Mesenchymal stem cell (in vitro differentiated cells and primary cell): Measurements from ENCODE around the gene MYRF.
A peak's percentile ranks its signal among the peaks of the same experiment; 100 is the strongest.

Source experiments
- DNase-seq: peaks from one replicate; pipeline ENCODE4 v3.0.0-alpha.2; 2013
- H2AFZ ChIP-seq: one replicate; pipeline ENCODE4 v1.6.1; 2013; ENCODE audit warnings: low read depth, mild to moderate bottlenecking, control low read depth, inconsistent platforms, low read length, moderate library complexity
- H2AK5ac ChIP-seq: 2 replicates; pipeline ENCODE4 v1.6.1; 2013; ENCODE audit warnings: low read length, moderate library complexity, mild to moderate bottlenecking, inconsistent platforms; ENCODE audit not compliant: severe bottlenecking
- H2BK120ac ChIP-seq: one replicate; pipeline ENCODE4 v1.6.1; 2013; ENCODE audit warnings: low read depth, mild to moderate bottlenecking, inconsistent platforms, low read length, moderate library complexity
- H2BK12ac ChIP-seq, 2 experiments: one replicate each; pipeline ENCODE4 v1.6.1; 2013; ENCODE audit warnings: inconsistent platforms in 2 of 2, low read length in 2 of 2, mild to moderate bottlenecking in 2 of 2, moderate library complexity in 2 of 2, control low read depth in 1 of 2
- H2BK15ac ChIP-seq: one replicate; pipeline ENCODE4 v1.6.1; 2013; ENCODE audit warnings: mild to moderate bottlenecking, low read depth, inconsistent platforms; ENCODE audit not compliant: poor library complexity, severe bottlenecking
- H2BK5ac ChIP-seq: 2 replicates; pipeline ENCODE4 v1.6.1; 2013; ENCODE audit warnings: low read depth, mild to moderate bottlenecking, low read length, control low read depth, inconsistent platforms; ENCODE audit not compliant: poor library complexity, severe bottlenecking
- H3K14ac ChIP-seq, 2 experiments: one replicate each; pipeline ENCODE4 v1.6.1; 2013; ENCODE audit warnings: inconsistent platforms in 2 of 2, low read length in 2 of 2, control low read depth in 1 of 2, mild to moderate bottlenecking in 1 of 2, moderate library complexity in 1 of 2
- H3K18ac ChIP-seq, 2 experiments: one replicate each; pipeline ENCODE4 v1.6.1; 2013; ENCODE audit warnings: inconsistent platforms in 2 of 2, low read length in 2 of 2, control low read depth in 1 of 2, low read depth in 1 of 2, mild to moderate bottlenecking in 1 of 2
- H3K23ac ChIP-seq, 2 experiments: one replicate each; pipeline ENCODE4 v1.6.1; 2013; ENCODE audit warnings: inconsistent platforms in 2 of 2, low read length in 2 of 2, mild to moderate bottlenecking in 2 of 2, moderate library complexity in 2 of 2, control low read depth in 1 of 2
- H3K27ac ChIP-seq: 2 replicates; pipeline ENCODE4 v1.5.1; 2013; ENCODE audit warnings: mild to moderate bottlenecking, moderate library complexity, low read length, control low read depth, inconsistent platforms; ENCODE audit not compliant: poor library complexity, severe bottlenecking
- H3K27me3 ChIP-seq, 2 experiments: 2 replicates each; pipeline versions ENCODE4 v1.6.1 to v1.7.0; 2013; ENCODE audit warnings: low read length in 2 of 2, mild to moderate bottlenecking in 2 of 2, moderate library complexity in 2 of 2, control low read depth in 1 of 2, inconsistent platforms in 1 of 2; ENCODE audit not compliant: control insufficient read depth in 1 of 2, insufficient read depth in 1 of 2
- H3K36me3 ChIP-seq, 2 experiments: 2 replicates each; pipeline versions ENCODE4 v1.6.1 to v1.7.0; 2013; ENCODE audit warnings: low read length in 2 of 2, control low read depth in 1 of 2, inconsistent platforms in 1 of 2, low read depth in 1 of 2, mild to moderate bottlenecking in 1 of 2; ENCODE audit not compliant: insufficient read depth in 2 of 2, control insufficient read depth in 1 of 2
- H3K4ac ChIP-seq, 2 experiments: one replicate each; pipeline ENCODE4 v1.6.1; 2013; ENCODE audit warnings: inconsistent platforms in 2 of 2, low read length in 2 of 2, mild to moderate bottlenecking in 2 of 2, moderate library complexity in 2 of 2, control low read depth in 1 of 2, low read depth in 1 of 2
- H3K4me1 ChIP-seq: 2 replicates; pipeline ENCODE4 v1.6.1; 2013; ENCODE audit warnings: low read depth, low read length, control low read depth; ENCODE audit not compliant: control insufficient read depth, insufficient read depth
- H3K4me2 ChIP-seq: 2 replicates; pipeline ENCODE4 v1.6.1; 2013; ENCODE audit warnings: low read length, mild to moderate bottlenecking, inconsistent platforms; ENCODE audit not compliant: poor library complexity, severe bottlenecking
- H3K4me3 ChIP-seq, 2 experiments: 2 replicates each; pipeline versions ENCODE4 v1.5.1 to v1.7.0; 2013; ENCODE audit warnings: low read length in 2 of 2, mild to moderate bottlenecking in 2 of 2, control low read depth in 1 of 2, low read depth in 1 of 2; ENCODE audit not compliant: insufficient read depth in 1 of 2
- H3K79me1 ChIP-seq: replicated peaks from 2 replicates; pipeline ENCODE4 v1.6.1; 2013; ENCODE audit warnings: mild to moderate bottlenecking, control low read depth, low read length, inconsistent platforms; ENCODE audit not compliant: poor library complexity, severe bottlenecking
- H3K9ac ChIP-seq: 2 replicates; pipeline ENCODE4 v1.7.0; 2013; ENCODE audit warnings: mild to moderate bottlenecking, low read length, moderate library complexity
- H3K9me3 ChIP-seq: 2 replicates; pipeline ENCODE4 v1.7.0; 2013; ENCODE audit warnings: mild to moderate bottlenecking, low read length; ENCODE audit not compliant: control insufficient read depth
- H4K8ac ChIP-seq: one replicate; pipeline ENCODE4 v1.6.1; 2013; ENCODE audit warnings: inconsistent platforms, mild to moderate bottlenecking, low read length, moderate library complexity
- H4K91ac ChIP-seq: one replicate; pipeline ENCODE4 v1.6.1; 2013; ENCODE audit warnings: mild to moderate bottlenecking, low read length, inconsistent platforms
- WGBS: methylation state at CpG from one replicate; pipeline ENCODE4 v1.1.7; 2013; ENCODE audit warnings: mixed read lengths; 5-methylcytosine and 5-hydroxymethylcytosine counted together

MYRF gene

GRCh38 chr11:61754534-61755482 is 2.4 kb downstream of the MYRF start:
- Histone ChIP-seq H3K9me3 (no peaks in the 10 kb centered on the region), H3K4me1 (peaks cover 61% of the 10 kb centered on the region), H3K4me3 (no peak overlapping the region), H2AFZ (no peak overlapping the region), H3K4ac (peak overlapping the region; percentile 24 to 29), H2BK12ac (peak overlapping the region; percentile 59 to 64), H3K4me2 (peak overlapping the region; percentile 24), H3K14ac (peak overlapping the region in 1 of 2 experiments; percentile 13), H3K18ac (peak overlapping the region; percentile 55 to 82), H4K91ac (peak overlapping the region; percentile 67), H2BK5ac (no peak overlapping the region), H3K9ac (no peak overlapping the region), H2BK120ac (no peak overlapping the region), H2AK5ac (peak overlapping the region; percentile 85), H3K36me3 (peaks cover 0 to 9% of the 10 kb centered on the region in 2 experiments), H3K79me1 (peaks cover 30% of the 10 kb centered on the region), H4K8ac (peak overlapping the region; percentile 41), H3K27me3 (peaks cover 0 to 32% of the 10 kb centered on the region in 2 experiments), H3K27ac (no peak overlapping the region), H2BK15ac (peak overlapping the region; percentile 63), H3K23ac (no peak overlapping the region)
- peak; percentile 82 for DNase-seq
- 66% methylated on average over 31 of the region's 31 CpGs for WGBS

GRCh38 chr11:61756147-61756451 is 3.7 kb downstream of the MYRF start:
- Histone ChIP-seq H2BK12ac (peak overlapping the region; percentile 44 to 66), H3K36me3 (peaks cover 0 to 12% of the 10 kb centered on the region in 2 experiments), H3K27ac (peak overlapping the region; percentile 11), H3K18ac (peak overlapping the region; percentile 63 to 76), H2BK5ac (no peak overlapping the region), H4K91ac (peak overlapping the region; percentile 59), H4K8ac (peak overlapping the region; percentile 81), H3K9me3 (no peaks in the 10 kb centered on the region), H3K9ac (no peak overlapping the region), H3K79me1 (peaks cover 32% of the 10 kb centered on the region), H2BK15ac (peak overlapping the region; percentile 63), H3K4me3 (no peak overlapping the region), H3K4me2 (no peak overlapping the region), H3K14ac (peak overlapping the region in 1 of 2 experiments; percentile 44), H3K4ac (peak overlapping the region; percentile 28 to 32), H3K4me1 (peaks cover 64% of the 10 kb centered on the region), H2AK5ac (peak overlapping the region; percentile 77), H3K23ac (peak overlapping the region in 1 of 2 experiments; percentile 46), H2BK120ac (peak overlapping the region; percentile 29), H3K27me3 (peaks cover 0 to 40% of the 10 kb centered on the region in 2 experiments), H2AFZ (no peak overlapping the region)
- DNase-seq, result no peak
- 69% methylated on average over 4 of the region's 4 CpGs for WGBS

- no peak overlapping the region for H3K23ac ChIP-seq
- peak overlapping the region; percentile 31 for H3K27ac ChIP-seq
- peak overlapping the region; percentile 6 for H3K4me2 ChIP-seq
- H2BK15ac ChIP-seq, result peak overlapping the region; percentile 63
- H4K91ac ChIP-seq, result peak overlapping the region; percentile 59
- no peaks in the 10 kb centered on the region for H3K9me3 ChIP-seq
- H2BK12ac ChIP-seq, result peak overlapping the region; percentile 44 to 66
- H4K8ac ChIP-seq, result peak overlapping the region; percentile 81
- H3K9ac ChIP-seq, result no peak overlapping the region
- peaks cover 0 to 12% of the 10 kb centered on the region in 2 experiments for H3K36me3 ChIP-seq
- H3K4me1 ChIP-seq, result peaks cover 68% of the 10 kb centered on the region
- H3K18ac ChIP-seq, result peak overlapping the region; percentile 63 to 76
- H3K4me3 ChIP-seq, result no peak overlapping the region
- peak overlapping the region in 1 of 2 experiments; percentile 44 for H3K14ac ChIP-seq
- WGBS, result 60% methylated on average over 9 of the region's 9 CpGs
- H3K27me3 ChIP-seq, result peaks cover 0 to 45% of the 10 kb centered on the region in 2 experiments
- H2BK120ac ChIP-seq, result peak overlapping the region; percentile 29
- H3K4ac ChIP-seq, result peak overlapping the region; percentile 42 to 53
- H3K79me1 ChIP-seq, result peaks cover 32% of the 10 kb centered on the region
- peak overlapping the region; percentile 96 for H2AK5ac ChIP-seq
- H2AFZ ChIP-seq, result no peak overlapping the region
- no peak overlapping the region for H2BK5ac ChIP-seq
- DNase-seq, result peak; percentile 56
Observed at GRCh38 chr11:61756452-61757212, 4.2 kb downstream of the MYRF start.
